ENCODE data around the gene BIN2.
"Not testable (repeated sequence)": the region's sequence is repeated elsewhere in the genome, so short reads cannot be mapped to it uniquely, and the experiment has no call there.

The BIN2 gene

DNA sequence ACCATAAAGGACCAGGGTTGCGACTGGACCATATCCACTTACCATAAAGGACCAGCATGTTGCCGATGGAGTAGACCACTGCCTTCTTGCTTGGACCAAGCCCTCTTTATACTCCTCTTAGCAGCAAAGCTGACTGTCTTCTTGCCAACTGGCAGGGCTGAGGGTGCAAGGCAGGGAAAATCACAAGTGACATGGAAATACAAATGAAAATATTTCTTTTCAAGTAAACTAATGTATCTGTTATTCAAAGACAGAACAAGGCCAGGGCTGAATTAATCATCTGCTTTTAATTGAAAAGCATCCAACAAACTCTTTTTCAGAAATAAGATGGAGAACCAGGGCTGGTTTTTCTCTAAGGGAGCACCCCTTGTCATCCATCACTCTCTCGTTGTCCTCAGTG lies 22.6 kb upstream of the BIN2 start, which contains the start of gene CELA1:
TSS of gene CELA1 (minus strand) at position 99 of the 400 bp plus-strand sequence. CDS start at position 58, 41 bp downstream.
- DNase-seq (ENCODE audit: low read depth): no peak
- TF ChIP-seq, protein P1, sequence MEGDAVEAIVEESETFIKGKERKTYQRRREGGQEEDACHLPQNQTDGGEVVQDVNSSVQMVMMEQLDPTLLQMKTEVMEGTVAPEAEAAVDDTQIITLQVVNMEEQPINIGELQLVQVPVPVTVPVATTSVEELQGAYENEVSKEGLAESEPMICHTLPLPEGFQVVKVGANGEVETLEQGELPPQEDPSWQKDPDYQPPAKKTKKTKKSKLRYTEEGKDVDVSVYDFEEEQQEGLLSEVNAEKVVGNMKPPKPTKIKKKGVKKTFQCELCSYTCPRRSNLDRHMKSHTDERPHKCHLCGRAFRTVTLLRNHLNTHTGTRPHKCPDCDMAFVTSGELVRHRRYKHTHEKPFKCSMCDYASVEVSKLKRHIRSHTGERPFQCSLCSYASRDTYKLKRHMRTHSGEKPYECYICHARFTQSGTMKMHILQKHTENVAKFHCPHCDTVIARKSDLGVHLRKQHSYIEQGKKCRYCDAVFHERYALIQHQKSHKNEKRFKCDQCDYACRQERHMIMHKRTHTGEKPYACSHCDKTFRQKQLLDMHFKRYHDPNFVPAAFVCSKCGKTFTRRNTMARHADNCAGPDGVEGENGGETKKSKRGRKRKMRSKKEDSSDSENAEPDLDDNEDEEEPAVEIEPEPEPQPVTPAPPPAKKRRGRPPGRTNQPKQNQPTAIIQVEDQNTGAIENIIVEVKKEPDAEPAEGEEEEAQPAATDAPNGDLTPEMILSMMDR (conservative IDR thresholded peaks at IDR 0.05; ENCODE audit: low read depth, low read length): no peak
- no peak within 1 kb of the TSS for H3K4me3 ChIP-seq (ENCODE audit: low read length)

DNA sequence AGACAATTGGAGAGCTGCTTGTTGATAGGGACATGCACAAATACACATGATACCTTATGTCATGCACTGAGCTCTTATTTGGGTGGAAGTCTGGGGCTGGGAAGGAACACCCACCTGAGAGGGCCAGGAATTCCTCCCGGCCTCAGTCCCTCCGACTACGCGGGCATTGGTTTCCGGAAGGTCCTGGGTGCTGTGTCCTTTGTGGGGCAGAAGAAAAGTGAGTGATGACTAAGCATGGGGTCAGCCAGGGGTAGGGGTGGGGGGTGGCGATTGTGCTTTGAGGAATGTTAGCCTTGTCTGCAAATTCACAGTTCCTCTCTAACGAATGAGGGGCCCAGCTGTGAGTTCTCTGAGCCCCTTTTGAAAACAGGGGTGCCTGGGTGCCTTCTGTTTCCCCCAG lies 21.7 kb upstream of the BIN2 start:
- no peak for DNase-seq (ENCODE audit: low read depth)
- TF ChIP-seq, protein P1 (conservative IDR thresholded peaks at IDR 0.05; ENCODE audit: low read depth, low read length): no peak
- H3K4me3 ChIP-seq (ENCODE audit: low read length): no peak overlapping the region

DNA sequence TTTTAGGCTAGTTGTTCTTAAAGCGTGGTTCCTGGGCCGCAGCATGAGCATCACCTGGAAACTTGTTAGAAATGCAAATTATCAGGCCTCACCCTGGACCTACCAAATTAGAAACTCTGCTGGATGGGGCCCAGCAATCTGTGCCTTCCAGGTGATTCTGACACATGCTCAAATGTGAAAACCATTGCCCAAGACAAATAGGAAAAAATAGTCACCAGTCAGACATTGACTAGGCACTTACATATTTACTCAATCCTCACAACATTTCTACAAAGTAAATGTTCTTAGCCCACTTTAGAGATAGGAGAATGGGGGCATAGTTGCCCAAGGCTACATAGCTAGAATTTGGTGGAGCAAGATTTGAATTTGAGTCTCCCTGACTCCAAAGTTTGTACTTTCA lies 19.2 kb upstream of the BIN2 start:
- DNase-seq (ENCODE audit: low read depth): no peak
- TF ChIP-seq, protein P1 (conservative IDR thresholded peaks at IDR 0.05; ENCODE audit: low read depth, low read length): no peak
- no peak overlapping the region for H3K4me3 ChIP-seq (ENCODE audit: low read length)

DNA sequence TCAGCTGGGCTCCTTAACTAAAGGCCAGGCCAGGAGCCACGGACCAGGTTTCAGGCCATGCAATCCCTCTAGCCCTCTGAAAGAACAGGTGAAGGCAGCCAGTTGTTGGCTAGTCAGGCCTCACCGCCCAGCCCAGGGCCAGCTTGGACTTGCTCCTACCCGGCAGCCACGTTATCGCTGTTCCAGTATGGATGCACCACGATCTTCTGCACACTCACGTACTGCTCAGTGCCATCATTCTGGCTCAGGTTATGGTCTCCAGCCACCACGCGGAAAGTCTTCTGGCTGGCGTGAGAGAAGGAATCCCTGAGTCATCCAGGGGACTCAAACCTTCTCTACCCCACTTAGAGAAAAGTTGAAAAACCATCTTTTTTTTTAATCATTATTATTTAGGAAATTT lies 18.4 kb upstream of the BIN2 start:
- no peak overlapping the region for H3K4me3 ChIP-seq (ENCODE audit: low read length)
- no peak for DNase-seq (ENCODE audit: low read depth)

DNA sequence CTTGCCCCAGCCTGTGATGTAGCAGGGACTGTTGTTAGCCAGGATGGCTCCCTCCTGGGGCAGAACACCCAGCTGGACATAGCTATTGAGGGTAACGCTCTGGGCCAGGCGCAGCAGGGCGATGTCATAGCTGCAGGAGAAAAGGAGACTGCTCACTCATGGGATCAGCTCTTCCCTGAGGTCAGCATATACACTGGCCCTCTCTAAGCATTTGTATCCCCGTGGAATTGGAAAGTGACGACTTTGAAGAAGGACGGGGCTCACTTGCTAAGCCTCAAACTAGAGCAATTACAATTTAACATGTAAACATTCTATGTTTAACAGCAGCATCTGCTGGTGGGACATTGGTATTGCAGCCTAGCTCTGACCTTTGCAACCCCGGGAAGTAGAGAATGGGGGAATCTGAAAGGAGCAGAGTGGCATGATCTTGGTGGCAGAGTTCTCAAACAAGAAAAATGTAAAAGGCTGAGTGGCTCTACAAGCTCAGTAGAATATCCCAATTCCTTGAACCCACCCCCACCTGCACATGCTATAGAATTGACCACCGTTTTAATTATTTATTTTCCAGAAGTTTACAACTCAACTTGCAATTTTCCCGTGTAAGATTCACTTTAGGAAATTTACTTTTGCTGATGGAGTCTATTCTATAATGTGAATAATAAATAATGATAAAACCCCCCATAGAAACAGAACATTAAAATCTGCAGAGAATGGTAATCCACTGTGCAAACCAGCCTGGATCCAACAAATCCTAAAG lies 17.5 kb upstream of the BIN2 start:
- DNase-seq (ENCODE audit: low read depth): no peak
- TF ChIP-seq, protein P1 (conservative IDR thresholded peaks at IDR 0.05; ENCODE audit: low read depth, low read length): peak; percentile 100
- peak overlapping the region; percentile 19 for H3K4me3 ChIP-seq (ENCODE audit: low read length)

More for the DNA sequence above, 18.4 kb upstream of the BIN2 start:
- TF ChIP-seq, protein P1 (conservative IDR thresholded peaks at IDR 0.05; ENCODE audit: low read depth, low read length): no peak

DNA sequence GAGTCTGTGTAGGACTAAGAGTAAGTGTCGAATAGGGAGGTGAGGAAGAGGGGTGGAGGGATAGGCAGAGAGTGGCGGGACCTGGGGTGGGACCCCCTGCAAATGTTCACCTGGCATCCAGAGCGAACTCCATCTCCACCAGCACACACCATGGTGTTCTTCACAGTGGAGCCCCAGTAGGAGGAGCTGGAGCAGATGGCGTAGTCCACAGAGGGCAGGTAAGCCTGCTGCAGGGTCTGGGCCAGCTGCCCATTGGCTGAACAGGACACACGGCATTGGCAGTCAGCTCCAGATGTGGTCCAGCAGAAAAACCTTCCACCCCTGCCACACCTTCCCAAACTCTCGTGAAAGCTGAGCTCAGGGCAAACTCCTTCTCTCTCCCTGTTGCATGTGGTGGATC lies 15.8 kb upstream of the BIN2 start:
- no peak for DNase-seq (ENCODE audit: low read depth)
- TF ChIP-seq, protein P1 (conservative IDR thresholded peaks at IDR 0.05; ENCODE audit: low read depth, low read length): no peak
- H3K4me3 ChIP-seq (ENCODE audit: low read length): no peak overlapping the region

DNA sequence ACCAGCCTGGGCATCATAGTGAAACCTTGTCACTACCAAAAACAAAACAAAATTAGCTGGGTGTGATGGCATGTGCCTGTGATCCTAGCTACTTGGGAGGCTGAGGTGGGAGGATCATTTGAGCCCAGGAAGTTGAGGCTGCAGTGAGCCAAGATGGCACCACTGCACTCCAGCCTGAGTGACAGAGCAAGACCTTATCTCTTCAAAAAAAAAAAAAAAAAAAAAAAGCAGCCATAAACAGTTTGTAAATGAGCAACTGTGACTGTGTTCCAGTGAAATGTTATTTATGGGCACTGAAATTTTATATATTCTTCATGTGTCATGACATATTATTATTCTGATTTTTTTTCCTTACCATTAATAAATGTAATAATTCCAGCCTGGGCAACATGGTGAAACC lies 13.4 kb upstream of the BIN2 start:
- H3K4me3 ChIP-seq (ENCODE audit: low read length); DNase-seq (ENCODE audit: low read depth): not testable (repeated sequence)

All from retinal pigment epithelial cell (primary cell).